B cell (primary cell): ENCODE measurements around the gene USP14.

ENCODE experiments used
- EZH2 ChIP-seq: IDR thresholded peaks from 2 replicates; pipeline ENCODE4 v1.6.1; 2012; ENCODE audit warnings: borderline replicate concordance, low read depth, mild to moderate bottlenecking, moderate library complexity, low read length; ENCODE audit not compliant: insufficient read depth, poor library complexity, severe bottlenecking
- TF ChIP-seq, protein P1 (sequence below): fragments of 200-600 bp; IDR thresholded peaks from one replicate; pipeline ENCODE4 v1.8.0; 2022; ENCODE audit warnings: antibody characterized with exemption, mild to moderate bottlenecking

DNA sequence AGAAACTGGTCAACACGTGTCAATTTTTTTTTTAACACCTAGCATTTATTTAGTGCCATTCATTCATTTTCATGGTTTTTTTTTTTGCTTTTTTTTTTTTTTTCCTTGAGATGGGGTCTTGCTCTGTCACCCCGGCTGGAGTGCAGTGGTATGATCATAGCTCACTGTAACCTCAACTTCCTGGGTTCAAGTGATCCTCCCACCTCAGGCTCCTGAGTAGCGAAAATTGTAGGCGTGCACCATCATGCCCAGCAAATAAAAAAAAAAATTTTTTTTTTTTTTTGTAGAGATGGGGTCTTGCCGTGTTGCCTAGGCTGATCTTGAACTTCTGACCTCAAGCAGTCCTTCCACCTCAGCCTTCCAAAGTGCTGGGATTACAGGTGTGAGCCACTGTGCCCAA lies 21.1 kb downstream of the USP14 start:
- TF ChIP-seq EZH2: no peak
- TF ChIP-seq, protein P1, sequence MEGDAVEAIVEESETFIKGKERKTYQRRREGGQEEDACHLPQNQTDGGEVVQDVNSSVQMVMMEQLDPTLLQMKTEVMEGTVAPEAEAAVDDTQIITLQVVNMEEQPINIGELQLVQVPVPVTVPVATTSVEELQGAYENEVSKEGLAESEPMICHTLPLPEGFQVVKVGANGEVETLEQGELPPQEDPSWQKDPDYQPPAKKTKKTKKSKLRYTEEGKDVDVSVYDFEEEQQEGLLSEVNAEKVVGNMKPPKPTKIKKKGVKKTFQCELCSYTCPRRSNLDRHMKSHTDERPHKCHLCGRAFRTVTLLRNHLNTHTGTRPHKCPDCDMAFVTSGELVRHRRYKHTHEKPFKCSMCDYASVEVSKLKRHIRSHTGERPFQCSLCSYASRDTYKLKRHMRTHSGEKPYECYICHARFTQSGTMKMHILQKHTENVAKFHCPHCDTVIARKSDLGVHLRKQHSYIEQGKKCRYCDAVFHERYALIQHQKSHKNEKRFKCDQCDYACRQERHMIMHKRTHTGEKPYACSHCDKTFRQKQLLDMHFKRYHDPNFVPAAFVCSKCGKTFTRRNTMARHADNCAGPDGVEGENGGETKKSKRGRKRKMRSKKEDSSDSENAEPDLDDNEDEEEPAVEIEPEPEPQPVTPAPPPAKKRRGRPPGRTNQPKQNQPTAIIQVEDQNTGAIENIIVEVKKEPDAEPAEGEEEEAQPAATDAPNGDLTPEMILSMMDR: no peak
